PC-9 (cell line): ENCODE measurements around the gene XPO5. TPM values are rescaled to one million over a fixed set of nuclear protein-coding genes. Genes with fewer than 3 reads are reported as not detected.

Source experiments
- BruUV-seq: library from RNA; stranded (reverse); fragments of 400-500 nt; replicated peaks from 2 replicates; lab custom pipeline; 2021; lab: Mats Ljungman, UMichigan
- CTCF ChIA-PET: fragments of 300-600 bp; sonication (Branson Sonifier 250); formaldehyde crosslinking; loops from one replicate; lab custom pipeline; 2022; ENCODE audit warnings: antibody characterized with exemption; lab: Charles Lee
- POLR2A ChIA-PET: fragments of 300-600 bp; sonication (Branson Sonifier 250); formaldehyde crosslinking; loops from one replicate; lab custom pipeline; 2022; ENCODE audit warnings: antibody characterized with exemption; ENCODE audit not compliant: unreplicated experiment; lab: Charles Lee
- DNase-seq, 2 experiments: peaks; one replicate each; pipeline versions ENCODE4 v3.0.0 to v3.0.0-alpha.2; 2015 to 2022; ENCODE audit warnings: mixed read lengths in 1 of 2
- H2AFZ ChIP-seq: fragments of 200-600 bp; sonication (generic); 2 replicates; pipeline ENCODE4 v1.8.1; 2017; ENCODE audit warnings: antibody characterized with exemption
- H3F3A ChIP-seq: fragments of 200-600 bp; sonication (generic); 2 replicates; pipeline ENCODE4 v1.8.1; 2017; ENCODE audit warnings: antibody characterized with exemption, mild to moderate bottlenecking, low read depth; ENCODE audit not compliant: insufficient read depth
- H3K27ac ChIP-seq: fragments of 200-600 bp; sonication (generic); 2 replicates; pipeline ENCODE4 v1.6.1; 2016; ENCODE audit warnings: mixed run types
- H3K27me3 ChIP-seq: fragments of 200-600 bp; sonication (generic); 2 replicates; pipeline ENCODE4 v1.6.1; 2016; ENCODE audit warnings: low read depth, mixed run types; ENCODE audit not compliant: insufficient read depth
- H3K36me3 ChIP-seq: fragments of 200-600 bp; sonication (generic); 2 replicates; pipeline ENCODE4 v1.6.1; 2016; ENCODE audit warnings: low read depth, mixed run types
- H3K4me1 ChIP-seq: fragments of 200-600 bp; sonication (generic); replicated peaks from 2 replicates; pipeline ENCODE4 v1.6.1; 2016; ENCODE audit warnings: mixed run types; ENCODE audit not compliant: insufficient read depth
- H3K4me2 ChIP-seq: fragments of 200-600 bp; sonication (generic); 2 replicates; pipeline ENCODE4 v1.6.1; 2017; ENCODE audit warnings: mixed run types
- H3K4me3 ChIP-seq: fragments of 200-600 bp; sonication (generic); 2 replicates; pipeline ENCODE4 v1.6.1; 2016; ENCODE audit warnings: mixed run types
- H3K79me2 ChIP-seq: fragments of 200-600 bp; sonication (generic); 2 replicates; pipeline ENCODE4 v1.6.1; 2017; ENCODE audit warnings: low read depth, mixed run types
- H3K9me2 ChIP-seq: fragments of 200-600 bp; sonication (generic); 2 replicates; pipeline ENCODE4 v1.8.1; 2017; ENCODE audit warnings: mild to moderate bottlenecking; ENCODE audit not compliant: insufficient read depth
- H3K9me3 ChIP-seq: fragments of 200-600 bp; sonication (generic); 2 replicates; pipeline ENCODE4 v1.8.1; 2016; ENCODE audit warnings: low read depth; ENCODE audit not compliant: insufficient read depth
- H4K20me1 ChIP-seq: fragments of 200-600 bp; sonication (generic); 2 replicates; pipeline ENCODE4 v1.8.1; 2017; ENCODE audit not compliant: insufficient read depth
- EZH2 ChIP-seq: fragments of 200-600 bp; sonication (generic); IDR thresholded peaks from 2 replicates; pipeline ENCODE4 v1.8.0; 2017; ENCODE audit warnings: antibody characterized with exemption, low read depth
- intact Hi-C: fragments of 100-400 bp; cut with micrococcal nuclease; formaldehyde crosslinking; loops from one replicate; pipeline ENCODE4 v1.10.0; 2022; ENCODE audit not compliant: unreplicated experiment
- total RNA-seq: library from RNA; stranded (reverse); gene quantifications from 2 replicates; pipeline ENCODE4 v1.2.3, GENCODE V29; 2021
- TF ChIP-seq, protein P1 (sequence below): fragments of 200-600 bp; sonication (generic); conservative IDR thresholded peaks from 2 replicates; pipeline ENCODE4 v1.6.1; 2017; ENCODE audit warnings: mixed run types, antibody characterized with exemption, mild to moderate bottlenecking, moderate library complexity

XPO5 gene
- total RNA-seq, 1 experiment from 2014 or later: 36.1 TPM

DNA sequence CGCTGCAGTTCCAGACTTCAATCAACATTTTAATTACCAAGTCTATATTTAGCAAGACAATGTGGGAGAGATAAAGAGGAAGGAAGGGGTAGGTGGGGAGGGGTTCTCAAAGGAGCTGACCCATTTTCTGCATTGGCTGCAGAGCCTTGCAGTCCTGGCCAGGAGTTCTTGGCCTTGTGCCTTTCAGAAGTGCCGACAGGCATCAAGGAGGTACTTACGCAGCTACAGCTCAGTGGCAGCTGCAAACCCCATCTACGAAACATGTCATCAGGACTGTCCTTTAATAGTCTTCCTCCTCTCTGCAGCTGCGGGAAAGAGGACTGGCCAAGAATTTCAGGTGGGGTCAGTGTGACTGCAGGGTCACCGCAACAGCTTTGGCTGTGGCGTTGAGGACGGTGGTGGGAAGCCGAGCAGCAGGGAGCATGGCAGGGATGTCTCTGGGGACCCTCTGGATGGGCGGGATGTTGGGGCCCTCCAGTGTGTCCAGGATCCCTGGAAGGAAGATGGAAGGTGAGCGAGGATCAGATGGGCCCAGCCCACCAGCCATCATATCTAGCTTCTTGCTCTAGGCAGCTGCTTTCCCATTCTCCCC, 63.9 kb downstream of the XPO5 start:
- no peak overlapping the region for H3K27ac ChIP-seq
- peaks cover 16% of the 10 kb centered on the region for H3K4me1 ChIP-seq
- peaks cover 12% of the 10 kb centered on the region; the same call in 1 of the 2 replicates for H4K20me1 ChIP-seq
- DNase-seq: no peak
- H3F3A ChIP-seq: peaks cover 23% of the 10 kb centered on the region
- no peak overlapping the region for H2AFZ ChIP-seq
- H3K79me2 ChIP-seq: peaks cover 23% of the 10 kb centered on the region
- intact Hi-C loops: no loop called here
- ChIA-PET POLR2A (interaction anchor here (0.6 to 0.7 kb wide), 2 partner anchors 10 to 72 kb away, joined by 3 read pairs; no protein-coding TSS in a partner anchor), CTCF (no interaction called here)
- H3K4me2 ChIP-seq: no peak overlapping the region
- H3K4me3 ChIP-seq: no peak overlapping the region
- H3K9me2 ChIP-seq: no peaks in the 10 kb centered on the region
- H3K9me3 ChIP-seq: no peaks in the 10 kb centered on the region
- no peak for TF ChIP-seq EZH2
- TF ChIP-seq, protein P1, sequence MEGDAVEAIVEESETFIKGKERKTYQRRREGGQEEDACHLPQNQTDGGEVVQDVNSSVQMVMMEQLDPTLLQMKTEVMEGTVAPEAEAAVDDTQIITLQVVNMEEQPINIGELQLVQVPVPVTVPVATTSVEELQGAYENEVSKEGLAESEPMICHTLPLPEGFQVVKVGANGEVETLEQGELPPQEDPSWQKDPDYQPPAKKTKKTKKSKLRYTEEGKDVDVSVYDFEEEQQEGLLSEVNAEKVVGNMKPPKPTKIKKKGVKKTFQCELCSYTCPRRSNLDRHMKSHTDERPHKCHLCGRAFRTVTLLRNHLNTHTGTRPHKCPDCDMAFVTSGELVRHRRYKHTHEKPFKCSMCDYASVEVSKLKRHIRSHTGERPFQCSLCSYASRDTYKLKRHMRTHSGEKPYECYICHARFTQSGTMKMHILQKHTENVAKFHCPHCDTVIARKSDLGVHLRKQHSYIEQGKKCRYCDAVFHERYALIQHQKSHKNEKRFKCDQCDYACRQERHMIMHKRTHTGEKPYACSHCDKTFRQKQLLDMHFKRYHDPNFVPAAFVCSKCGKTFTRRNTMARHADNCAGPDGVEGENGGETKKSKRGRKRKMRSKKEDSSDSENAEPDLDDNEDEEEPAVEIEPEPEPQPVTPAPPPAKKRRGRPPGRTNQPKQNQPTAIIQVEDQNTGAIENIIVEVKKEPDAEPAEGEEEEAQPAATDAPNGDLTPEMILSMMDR: no peak
- H3K27me3 ChIP-seq: no peaks in the 10 kb centered on the region
- no TSS peak for BruUV-seq
- peaks cover 9% of the 10 kb centered on the region; the same call in 1 of the 2 replicates for H3K36me3 ChIP-seq

DNA sequence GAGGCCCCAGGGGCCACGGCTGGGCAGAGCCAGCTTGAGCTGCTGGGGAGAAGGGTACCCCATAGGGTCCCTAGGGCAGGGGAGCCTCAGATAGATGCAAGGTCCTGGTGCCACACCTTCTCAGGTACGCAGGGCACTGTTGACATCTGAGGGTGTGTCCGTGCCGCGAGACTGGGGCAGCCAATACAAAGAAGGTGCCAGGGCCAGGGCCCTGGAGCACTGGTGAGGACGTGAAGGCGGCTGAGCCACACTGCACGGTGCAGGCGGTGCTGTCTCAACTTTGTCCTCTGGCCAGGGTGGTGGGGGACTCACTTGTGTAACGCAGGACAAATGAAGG, 65.0 kb downstream of the XPO5 start:
- BruUV-seq: no TSS peak
- peaks cover 9% of the 10 kb centered on the region for H4K20me1 ChIP-seq
- CTCF ChIA-PET: no interaction called here
- TF ChIP-seq, protein P1: no peak
- no peak for TF ChIP-seq EZH2
- no peak overlapping the region for H3K27ac ChIP-seq
- H3F3A ChIP-seq: peaks cover 28% of the 10 kb centered on the region
- H2AFZ ChIP-seq: no peak overlapping the region
- H3K4me3 ChIP-seq: no peak overlapping the region
- POLR2A ChIA-PET: interaction anchor here (0.6 kb wide), 1 partner anchor 273 kb away, joined by 11 read pairs; no protein-coding TSS in a partner anchor
- H3K27me3 ChIP-seq: no peaks in the 10 kb centered on the region
- peaks cover 14% of the 10 kb centered on the region for H3K4me1 ChIP-seq
- H3K79me2 ChIP-seq: peaks cover 13% of the 10 kb centered on the region
- H3K9me3 ChIP-seq: no peaks in the 10 kb centered on the region
- DNase-seq: no peak
- H3K9me2 ChIP-seq: no peaks in the 10 kb centered on the region
- intact Hi-C loops: no loop called here
- H3K4me2 ChIP-seq: peak overlapping the region; percentile 79
- peaks cover 9% of the 10 kb centered on the region; the same call in 1 of the 2 replicates for H3K36me3 ChIP-seq

DNA sequence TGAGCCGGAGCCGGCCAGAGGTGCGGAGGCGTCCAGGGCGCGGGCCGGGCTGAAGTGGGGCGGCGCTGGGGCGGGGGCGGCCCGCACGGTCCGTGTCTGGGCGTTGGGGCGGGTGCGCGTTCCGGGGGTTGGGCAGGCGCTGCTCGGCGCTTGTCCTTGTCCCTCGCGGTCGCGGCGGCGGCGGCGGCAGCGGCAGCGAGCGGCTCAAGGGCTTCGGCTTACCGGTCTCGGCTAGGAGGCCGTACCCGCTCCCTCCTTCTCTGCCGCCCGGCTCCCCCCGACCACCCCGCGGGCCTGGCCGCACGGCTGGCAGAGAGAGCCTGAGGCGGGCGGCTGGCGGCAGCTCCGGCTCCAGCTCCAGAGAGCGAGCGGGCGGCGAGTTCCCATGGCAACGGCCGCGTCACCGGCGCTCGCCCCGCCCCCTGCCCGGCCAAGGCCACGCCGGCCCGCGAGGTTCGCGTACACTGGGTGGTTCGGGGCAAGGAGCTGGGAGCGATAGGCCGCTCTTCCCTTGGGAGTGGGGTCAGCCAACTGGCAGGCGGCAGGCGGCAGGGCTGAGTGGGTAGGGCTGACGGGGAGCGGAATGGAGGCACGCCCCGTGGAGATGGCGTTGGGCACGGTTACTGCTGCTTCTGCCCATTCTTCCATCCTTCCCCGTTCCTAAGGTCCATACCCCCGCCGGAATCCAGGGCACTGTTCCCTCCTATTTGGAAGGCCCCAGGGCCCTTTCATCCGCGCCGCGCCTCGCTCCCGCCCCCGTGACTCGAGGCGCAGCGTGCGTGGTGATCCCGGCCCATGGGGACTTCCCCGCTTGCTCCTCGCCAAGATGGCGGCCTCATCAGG, 65.6 kb downstream of the XPO5 start, which contains the start of gene LRRC73:
TSS of gene LRRC73 (minus strand) at position 363 of the 843 bp plus-strand sequence. CDS start 561 bp downstream, outside the sequence.
- Histone ChIP-seq H3K4me2 (peak within 1 kb of the TSS; percentile 79), H4K20me1 (peaks cover 7% of the 10 kb centered on the region), H3K27me3 (no peaks in the 10 kb centered on the region), H3K79me2 (peaks cover 7% of the 10 kb centered on the region), H2AFZ (peak within 1 kb of the TSS; percentile 80), H3K4me1 (peaks cover 8% of the 10 kb centered on the region; the same call in 1 of the 2 replicates), H3K36me3 (peaks cover 9% of the 10 kb centered on the region; the same call in 1 of the 2 replicates), H3K9me3 (no peaks in the 10 kb centered on the region), H3F3A (peaks cover 31% of the 10 kb centered on the region), H3K4me3 (peak within 1 kb of the TSS; percentile 84; the same call in 1 of the 2 replicates), H3K9me2 (no peaks in the 10 kb centered on the region), H3K27ac (no peak within 1 kb of the TSS)
- POLR2A ChIA-PET: interaction anchor here (0.6 kb wide), 2 partner anchors 22 to 272 kb away, joined by 11 to 35 read pairs; no protein-coding TSS in a partner anchor
- CTCF ChIA-PET: interaction anchor here (0.6 kb wide), 2 partner anchors 120 to 317 kb away, joined by 3 to 4 read pairs; no protein-coding TSS in a partner anchor
- BruUV-seq: no TSS peak
- intact Hi-C loops: no loop called here
- TF ChIP-seq EZH2: no peak
- DNase-seq: peak; percentile 49 to 84
